GM12878 (cell line): Measurements from ENCODE around the gene NRBP1.

ENCODE experiments used
- KDM1A ChIP-seq: fragments of 200-600 bp; sonication (generic); IDR thresholded peaks from 2 replicates; pipeline ENCODE4 v1.6.1; 2016; ENCODE audit warnings: borderline replicate concordance
- TF ChIP-seq, protein P1 (sequence below), 3 experiments: IDR thresholded peaks in 2 of 3; conservative IDR thresholded peaks in 1 of 3; 2 replicates each; pipeline ENCODE4 v1.5.1; 2011; ENCODE audit warnings: low read depth in 3 of 3, low read length in 3 of 3, mild to moderate bottlenecking in 3 of 3, control low read depth in 2 of 3, moderate library complexity in 2 of 3, inconsistent platforms in 1 of 3, mixed read lengths in 1 of 3; ENCODE audit not compliant: control insufficient read depth in 2 of 3, insufficient read depth in 1 of 3; ENCODE audit errors: extremely low read depth in 1 of 3

- TF ChIP-seq, protein P1, sequence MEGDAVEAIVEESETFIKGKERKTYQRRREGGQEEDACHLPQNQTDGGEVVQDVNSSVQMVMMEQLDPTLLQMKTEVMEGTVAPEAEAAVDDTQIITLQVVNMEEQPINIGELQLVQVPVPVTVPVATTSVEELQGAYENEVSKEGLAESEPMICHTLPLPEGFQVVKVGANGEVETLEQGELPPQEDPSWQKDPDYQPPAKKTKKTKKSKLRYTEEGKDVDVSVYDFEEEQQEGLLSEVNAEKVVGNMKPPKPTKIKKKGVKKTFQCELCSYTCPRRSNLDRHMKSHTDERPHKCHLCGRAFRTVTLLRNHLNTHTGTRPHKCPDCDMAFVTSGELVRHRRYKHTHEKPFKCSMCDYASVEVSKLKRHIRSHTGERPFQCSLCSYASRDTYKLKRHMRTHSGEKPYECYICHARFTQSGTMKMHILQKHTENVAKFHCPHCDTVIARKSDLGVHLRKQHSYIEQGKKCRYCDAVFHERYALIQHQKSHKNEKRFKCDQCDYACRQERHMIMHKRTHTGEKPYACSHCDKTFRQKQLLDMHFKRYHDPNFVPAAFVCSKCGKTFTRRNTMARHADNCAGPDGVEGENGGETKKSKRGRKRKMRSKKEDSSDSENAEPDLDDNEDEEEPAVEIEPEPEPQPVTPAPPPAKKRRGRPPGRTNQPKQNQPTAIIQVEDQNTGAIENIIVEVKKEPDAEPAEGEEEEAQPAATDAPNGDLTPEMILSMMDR (IDR thresholded peaks at IDR 0.05 in 2 of 3, conservative IDR thresholded peaks at IDR 0.05 in 1 of 3; ENCODE audit: control insufficient read depth in 2 of 3, extremely low read depth in 1 of 3, insufficient read depth in 1 of 3, low read depth in 3 of 3, low read length in 3 of 3), result no peak
- TF ChIP-seq KDM1A, result no peak
Observed at GRCh38 chr2:27428978-27429541, 629 bp downstream of the NRBP1 start.
